GM18873 (cell line): Measurements from ENCODE around the gene RNF168.
"Not testable (repeated sequence)": the region's sequence is repeated elsewhere in the genome, so short reads cannot be mapped to it uniquely, and the experiment has no call there.

Experiments used
- ATAC-seq: cut with Tn5 transposase; IDR thresholded peaks from one replicate; pipeline ENCODE4 v1.9.1; 2021; ENCODE audit warnings: mild to moderate bottlenecking, moderate library complexity, moderate number of reproducible peaks; ENCODE audit not compliant: unreplicated experiment, low FRiP score

Gene RNF168

GRCh38 chr3:196472286-196472685, 31.3 kb downstream of the RNF168 start:
- no peak for ATAC-seq

- no peak for ATAC-seq
Observed at GRCh38 chr3:196471551-196471950, 32.0 kb downstream of the RNF168 start.

GRCh38 chr3:196470182-196470581, 33.4 kb downstream of the RNF168 start:
- ATAC-seq = not testable (repeated sequence)

- no peak for ATAC-seq
Observed at GRCh38 chr3:196463804-196464203, 39.8 kb downstream of the RNF168 start.

GRCh38 chr3:196463478-196463756, 40.2 kb downstream of the RNF168 start:
- no peak for ATAC-seq

GRCh38 chr3:196462680-196463477, 40.7 kb downstream of the RNF168 start:
- ATAC-seq = not testable (repeated sequence)

GRCh38 chr3:196458063-196458462, 45.5 kb downstream of the RNF168 start:
- ATAC-seq = no peak

- not testable (repeated sequence) for ATAC-seq
Observed at GRCh38 chr3:196457470-196457869, 46.1 kb downstream of the RNF168 start.

GRCh38 chr3:196454935-196455334, 48.6 kb downstream of the RNF168 start:
- ATAC-seq = no peak

- ATAC-seq = not testable (repeated sequence)
Observed at GRCh38 chr3:196445391-196445790, 58.2 kb downstream of the RNF168 start.

- ATAC-seq = no peak
Observed at GRCh38 chr3:196444500-196444894, 59.1 kb downstream of the RNF168 start.

GRCh38 chr3:196440696-196441095, 62.9 kb downstream of the RNF168 start:
- ATAC-seq = no peak

GRCh38 chr3:196440041-196440537, 63.5 kb downstream of the RNF168 start:
- no peak for ATAC-seq

- ATAC-seq = peak; percentile 84
Observed at GRCh38 chr3:196432137-196432879, 71.3 kb downstream of the RNF168 start, which contains the start of gene UBXN7. Gene UBXN7 (minus strand): TSS chr3:196432427. CDS start chr3:196432399, 28 bp downstream.

- ATAC-seq = no peak
Observed at GRCh38 chr3:196431181-196432136, 72.1 kb downstream of the RNF168 start.

- no peak for ATAC-seq
Observed at GRCh38 chr3:196428041-196428440, 75.5 kb downstream of the RNF168 start.

GRCh38 chr3:196424421-196424820, 79.1 kb downstream of the RNF168 start:
- not testable (repeated sequence) for ATAC-seq

- no peak for ATAC-seq
Observed at GRCh38 chr3:196423044-196423781, 80.4 kb downstream of the RNF168 start.

GRCh38 chr3:196421668-196422067, 81.9 kb downstream of the RNF168 start:
- ATAC-seq = not testable (repeated sequence)

GRCh38 chr3:196419386-196419785, 84.2 kb downstream of the RNF168 start:
- ATAC-seq = no peak
